IPS-15b (cell line): ENCODE results near the gene SIL1.

ENCODE experiments used
- H3K27me3 ChIP-seq: one replicate; pipeline ENCODE4 v1.6.1; 2013; ENCODE audit warnings: low read length; ENCODE audit not compliant: control insufficient read depth, insufficient read depth
- H3K36me3 ChIP-seq: one replicate; pipeline ENCODE4 v1.6.1; 2013; ENCODE audit warnings: low read length; ENCODE audit not compliant: control insufficient read depth, insufficient read depth
- H3K4me1 ChIP-seq: one replicate; pipeline ENCODE4 v1.6.1; 2013; ENCODE audit warnings: mild to moderate bottlenecking, low read length; ENCODE audit not compliant: control insufficient read depth, insufficient read depth
- H3K4me3 ChIP-seq: one replicate; pipeline ENCODE4 v1.5.1; 2013; ENCODE audit warnings: low read depth, low read length
- H3K9ac ChIP-seq: one replicate; pipeline ENCODE4 v1.6.1; 2013; ENCODE audit warnings: low read depth, mild to moderate bottlenecking, low read length
- H3K9me3 ChIP-seq: one replicate; pipeline ENCODE4 v1.6.1; 2013; ENCODE audit warnings: mild to moderate bottlenecking, low read length; ENCODE audit not compliant: control insufficient read depth, insufficient read depth

SIL1 gene

GRCh38 chr5:138946831-138947560 lies 251.2 kb downstream of the SIL1 start:
- H3K4me1 ChIP-seq: peaks cover 3% of the 10 kb centered on the region
- no peak overlapping the region for H3K4me3 ChIP-seq
- H3K36me3 ChIP-seq: peaks cover 6% of the 10 kb centered on the region
- no peaks in the 10 kb centered on the region for H3K9me3 ChIP-seq
- H3K27me3 ChIP-seq: no peaks in the 10 kb centered on the region
- H3K9ac ChIP-seq: no peak overlapping the region

GRCh38 chr5:138946241-138946623 lies 251.9 kb downstream of the SIL1 start:
- Histone ChIP-seq H3K4me3 (no peak overlapping the region), H3K4me1 (peaks cover 3% of the 10 kb centered on the region), H3K36me3 (peaks cover 4% of the 10 kb centered on the region), H3K9ac (no peak overlapping the region), H3K27me3 (no peaks in the 10 kb centered on the region), H3K9me3 (no peaks in the 10 kb centered on the region)

- Histone ChIP-seq H3K36me3 (no peaks in the 10 kb centered on the region), H3K27me3 (no peaks in the 10 kb centered on the region), H3K4me1 (peaks cover 3% of the 10 kb centered on the region), H3K9ac (no peak overlapping the region), H3K4me3 (no peak overlapping the region), H3K9me3 (no peaks in the 10 kb centered on the region)
These were observed 252.5 kb downstream of the SIL1 start for GRCh38 chr5:138945421-138946240.

GRCh38 chr5:138944527-138945322 lies 253.4 kb downstream of the SIL1 start:
- Histone ChIP-seq H3K9ac (no peak overlapping the region), H3K27me3 (no peaks in the 10 kb centered on the region), H3K4me1 (peaks cover 3% of the 10 kb centered on the region), H3K9me3 (no peaks in the 10 kb centered on the region), H3K4me3 (no peak overlapping the region), H3K36me3 (no peaks in the 10 kb centered on the region)

GRCh38 chr5:138943599-138944173 lies 254.5 kb downstream of the SIL1 start:
- Histone ChIP-seq H3K27me3 (no peaks in the 10 kb centered on the region), H3K4me1 (peaks cover 7% of the 10 kb centered on the region), H3K4me3 (no peak overlapping the region), H3K9ac (no peak overlapping the region), H3K9me3 (no peaks in the 10 kb centered on the region), H3K36me3 (no peaks in the 10 kb centered on the region)

- Histone ChIP-seq H3K9ac (no peak overlapping the region), H3K4me1 (peaks cover 11% of the 10 kb centered on the region), H3K9me3 (no peaks in the 10 kb centered on the region), H3K36me3 (no peaks in the 10 kb centered on the region), H3K27me3 (no peaks in the 10 kb centered on the region), H3K4me3 (no peak overlapping the region)
These were observed 255.3 kb downstream of the SIL1 start for GRCh38 chr5:138942861-138943260.

GRCh38 chr5:138942066-138942465 lies 256.1 kb downstream of the SIL1 start:
- Histone ChIP-seq H3K4me1 (peaks cover 11% of the 10 kb centered on the region), H3K4me3 (no peak overlapping the region), H3K27me3 (no peaks in the 10 kb centered on the region), H3K9me3 (no peaks in the 10 kb centered on the region), H3K36me3 (no peaks in the 10 kb centered on the region), H3K9ac (no peak overlapping the region)

GRCh38 chr5:138938526-138938925 lies 259.6 kb downstream of the SIL1 start:
- peaks cover 11% of the 10 kb centered on the region for H3K4me1 ChIP-seq
- peaks cover 16% of the 10 kb centered on the region for H3K36me3 ChIP-seq
- H3K9me3 ChIP-seq: no peaks in the 10 kb centered on the region
- no peak overlapping the region for H3K9ac ChIP-seq
- no peaks in the 10 kb centered on the region for H3K27me3 ChIP-seq
- H3K4me3 ChIP-seq: no peak overlapping the region

GRCh38 chr5:138937392-138938387 lies 260.5 kb downstream of the SIL1 start:
- Histone ChIP-seq H3K36me3 (peaks cover 24% of the 10 kb centered on the region), H3K27me3 (no peaks in the 10 kb centered on the region), H3K4me3 (no peak overlapping the region), H3K9me3 (no peaks in the 10 kb centered on the region), H3K4me1 (peaks cover 10% of the 10 kb centered on the region), H3K9ac (no peak overlapping the region)

- H3K9me3 ChIP-seq: no peaks in the 10 kb centered on the region
- H3K27me3 ChIP-seq: no peaks in the 10 kb centered on the region
- no peak overlapping the region for H3K4me3 ChIP-seq
- peaks cover 30% of the 10 kb centered on the region for H3K36me3 ChIP-seq
- H3K9ac ChIP-seq: no peak overlapping the region
- peaks cover 9% of the 10 kb centered on the region for H3K4me1 ChIP-seq
These were observed 261.2 kb downstream of the SIL1 start for GRCh38 chr5:138936968-138937345.
